SH-SY5Y (cell line): ENCODE measurements around the gene RAB11B.

Source experiments
- GATA2 ChIP-seq: IDR thresholded peaks from 2 replicates; pipeline ENCODE4 v1.6.1; 2011; ENCODE audit warnings: mild to moderate bottlenecking, low read depth, low read length
- GATA3 ChIP-seq: IDR thresholded peaks from 2 replicates; pipeline ENCODE4 v1.6.1; 2011; ENCODE audit warnings: low read depth, mild to moderate bottlenecking, low read length, moderate library complexity

DNA sequence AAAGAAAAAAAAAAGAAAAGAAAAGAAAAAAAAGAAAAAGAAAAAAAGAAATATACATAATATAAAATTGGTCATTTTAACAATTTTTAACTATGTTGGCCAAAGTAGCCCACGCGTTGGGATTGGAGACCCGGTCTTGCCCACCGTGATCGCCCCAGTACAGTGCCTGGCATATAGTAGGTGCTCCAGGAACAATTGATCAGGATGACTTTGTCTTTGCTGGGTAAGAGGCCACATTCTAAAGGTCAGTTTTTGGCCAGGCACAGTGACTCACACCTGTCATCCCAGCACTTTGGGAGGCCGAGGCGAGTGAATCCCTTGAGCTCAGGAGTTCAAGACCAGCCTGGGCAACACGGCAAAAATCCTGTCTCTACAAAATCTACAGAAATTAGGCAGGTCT lies 30.0 kb upstream of the RAB11B start:
- TF ChIP-seq GATA3 (no peak), GATA2 (no peak)
